ENCODE data around the gene OTOA. TPM values are rescaled to one million over a fixed set of nuclear protein-coding genes. Genes with fewer than 3 reads are reported as not detected.

The OTOA gene
- total RNA-seq, result 0.15 and 0.17 TPM in 2 replicates

DNA sequence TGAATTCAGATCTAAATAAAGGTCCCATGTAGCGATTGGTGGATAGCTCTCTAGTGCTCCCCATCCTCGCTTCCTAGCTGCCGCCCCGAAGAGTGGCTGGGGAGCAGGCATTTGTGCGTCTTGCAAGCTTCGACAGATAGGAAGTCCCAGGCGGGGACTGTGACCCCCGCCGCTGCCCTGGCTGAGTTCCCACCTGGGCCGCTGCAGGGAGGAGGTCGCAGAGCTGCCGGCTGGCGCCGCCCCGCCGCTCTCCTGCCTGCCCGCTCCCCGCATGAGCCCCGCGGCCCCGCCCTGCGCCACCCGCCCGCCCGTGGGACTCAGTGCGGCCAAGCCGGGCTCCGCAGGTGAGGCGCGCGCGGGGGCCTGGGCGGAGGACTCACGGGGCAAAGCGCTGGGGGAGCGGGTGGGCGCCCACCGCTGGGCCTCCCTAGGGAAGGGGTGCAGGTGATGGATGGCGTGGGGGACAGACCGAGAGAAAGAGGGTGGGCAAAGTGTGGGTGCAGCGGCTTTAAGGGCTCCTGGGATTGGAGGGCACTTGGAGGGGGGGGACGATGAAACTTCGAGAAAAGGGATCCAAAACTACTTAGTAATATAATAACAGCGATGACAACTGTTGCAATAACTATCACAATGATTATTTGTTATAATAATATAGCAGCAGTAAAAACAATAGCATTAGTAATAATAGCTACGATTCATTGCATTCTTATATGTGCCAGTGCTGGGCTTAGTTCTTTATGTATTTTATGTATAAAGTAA is at the start of gene OTOA:
Gene OTOA, plus strand, starts transcription at position 80 of the 759 bp plus-strand sequence. CDS start 14,547 bp downstream, outside the sequence.

GRCh38 chr16:21652453-21652852 is 11.3 kb upstream of the OTOA start, which contains the start of gene IGSF6:
TSS of gene IGSF6 (minus strand) at chr16:21652608. CDS start at chr16:21652598, 10 bp downstream.

Other genes with a start within 250 kb of the OTOA start
- gene METTL9, start 64.4 kb upstream of the OTOA start, total RNA-seq, result 186 and 207 TPM in 2 replicates
- not detected in 2 replicates for gene IGSF6, start 11.4 kb upstream of the OTOA start, total RNA-seq
- gene NPIPB4, start 193.8 kb downstream of the OTOA start, total RNA-seq, result 30.9 and 34.0 TPM in 2 replicates